Fibroblast of lung (primary cell): ENCODE measurements around the gene CAMTA1. TPM values are rescaled to one million over a fixed set of nuclear protein-coding genes. Genes with fewer than 3 reads are reported as not detected.
"Not testable (repeated sequence)": the region's sequence is repeated elsewhere in the genome, so short reads cannot be mapped to it uniquely, and the experiment has no call there.

ENCODE experiments used
- DNase-seq, 2 donors: peaks; one replicate each; pipeline versions ENCODE4 v3.0.0 to v3.0.0-alpha.2; 2010; ENCODE audit warnings: low read depth in 2 of 2
- H2AFZ ChIP-seq: 2 replicates; pipeline ENCODE4 v1.5.1; 2012; ENCODE audit warnings: low read length, control low read depth, inconsistent platforms
- H3K27ac ChIP-seq: 2 replicates; pipeline ENCODE4 v1.5.1; 2011; ENCODE audit warnings: low read length, control low read depth; ENCODE audit not compliant: insufficient read depth
- H3K27me3 ChIP-seq: 2 replicates; pipeline ENCODE4 v1.5.1; 2011; ENCODE audit warnings: mild to moderate bottlenecking, low read length; ENCODE audit not compliant: control insufficient read depth, insufficient read depth
- H3K36me3 ChIP-seq: 2 replicates; pipeline ENCODE4 v1.5.1; 2011; ENCODE audit warnings: low read length; ENCODE audit not compliant: control insufficient read depth, insufficient read depth
- H3K4me1 ChIP-seq: 2 replicates; pipeline ENCODE4 v1.5.1; 2011; ENCODE audit warnings: low read length; ENCODE audit not compliant: control insufficient read depth, insufficient read depth; ENCODE audit errors: extremely low read depth
- H3K4me2 ChIP-seq: 2 replicates; pipeline ENCODE4 v1.5.1; 2011; ENCODE audit warnings: low read length, control low read depth; ENCODE audit not compliant: insufficient read depth; ENCODE audit errors: extremely low read depth
- H3K4me3 ChIP-seq, 4 experiments: fragments of 200-600 bp in 1 of 4; sonication (generic) in 1 of 4; replicated peaks in 1 of 4; 2 replicates each; pipeline ENCODE4 v1.5.1; 2011 to 2016; ENCODE audit warnings: low read length in 4 of 4, low read depth in 3 of 4, mild to moderate bottlenecking in 3 of 4, control low read depth in 2 of 4, inconsistent platforms in 1 of 4, mixed read lengths in 1 of 4; ENCODE audit not compliant: insufficient read depth in 1 of 4; ENCODE audit errors: control extremely low read depth in 1 of 4
- H3K79me2 ChIP-seq: 2 replicates; pipeline ENCODE4 v1.5.1; 2012; ENCODE audit warnings: mild to moderate bottlenecking, low read length, inconsistent platforms; ENCODE audit not compliant: control insufficient read depth, insufficient read depth
- H3K9ac ChIP-seq: 2 replicates; pipeline ENCODE4 v1.5.1; 2011; ENCODE audit warnings: mild to moderate bottlenecking, low read length, control low read depth; ENCODE audit not compliant: insufficient read depth
- H3K9me3 ChIP-seq: 2 replicates; pipeline ENCODE4 v1.5.1; 2012; ENCODE audit warnings: low read depth, low read length; ENCODE audit not compliant: control insufficient read depth, insufficient read depth
- H4K20me1 ChIP-seq: 2 replicates; pipeline ENCODE4 v1.5.1; 2011; ENCODE audit warnings: low read length; ENCODE audit not compliant: control insufficient read depth, insufficient read depth; ENCODE audit errors: extremely low read depth
- CTCF ChIP-seq, 2 donors: IDR thresholded peaks in 1 of 2; conservative IDR thresholded peaks in 1 of 2; 1 replicate in 1 of 2; 2 replicates in 1 of 2; pipeline ENCODE4 v1.5.1; 2011 to 2012; ENCODE audit warnings: low read length in 2 of 2, control low read depth in 1 of 2, inconsistent platforms in 1 of 2, low read depth in 1 of 2, mild to moderate bottlenecking in 1 of 2
- EZH2 ChIP-seq: IDR thresholded peaks from 2 replicates; pipeline ENCODE4 v1.5.1; 2012; ENCODE audit warnings: low read length, control low read depth, mild to moderate bottlenecking; ENCODE audit errors: missing control alignments
- polyA plus RNA-seq, 2 donors: library from polyadenylated mRNA; depleted of rRNA in 1 of 2; stranded (reverse) in 1 of 2; unstranded in 1 of 2; fragments of >200 nt; gene quantifications; 2 replicates each; pipeline ENCODE4 v1.2.1, GENCODE V29; 2011 to 2012; ENCODE audit warnings: missing spikeins in 1 of 2
- total RNA-seq: library from RNA; depleted of rRNA; stranded (reverse); fragments of >200 nt; gene quantifications from 2 replicates; pipeline ENCODE4 v1.2.1, GENCODE V29; 2014

Gene CAMTA1
- total and polyA plus RNA-seq, 2 donors (not counting 1 experiment from before 2014, with no cell fraction given), result 47.6 to 86.0 TPM

- no peak for TF ChIP-seq EZH2
- TF ChIP-seq CTCF (conservative IDR thresholded peaks at IDR 0.05 in 1 of 2, IDR thresholded peaks at IDR 0.05 in 1 of 2; ENCODE audit: low read depth in 1 of 2, low read length in 2 of 2), result no peak
- no peaks in the 10 kb centered on the region for H3K9me3 ChIP-seq
- H2AFZ ChIP-seq, result no peak overlapping the region
- H3K79me2 ChIP-seq, result no peaks in the 10 kb centered on the region
- H3K9ac ChIP-seq, result no peak overlapping the region
- no peak overlapping the region for H3K4me3 ChIP-seq
- H4K20me1 ChIP-seq, result no peaks in the 10 kb centered on the region
- H3K4me2 ChIP-seq, result no peak overlapping the region
- H3K36me3 ChIP-seq, result no peaks in the 10 kb centered on the region
- DNase-seq, result no peak
- H3K27me3 ChIP-seq, result no peaks in the 10 kb centered on the region
- no peak overlapping the region for H3K27ac ChIP-seq
- no peaks in the 10 kb centered on the region for H3K4me1 ChIP-seq
Observed at GRCh38 chr1:7692005-7692404, 906.8 kb downstream of the CAMTA1 start.

- not testable (repeated sequence) for H3K4me2 ChIP-seq, H3K79me2 ChIP-seq, H3K27me3 ChIP-seq, H2AFZ ChIP-seq, H3K36me3 ChIP-seq, H3K4me1 ChIP-seq, H4K20me1 ChIP-seq, H3K27ac ChIP-seq, H3K9me3 ChIP-seq, DNase-seq, H3K4me3 ChIP-seq, H3K9ac ChIP-seq
Observed at GRCh38 chr1:7693037-7693436, 907.8 kb downstream of the CAMTA1 start.

GRCh38 chr1:7693662-7694061, 908.4 kb downstream of the CAMTA1 start:
- Histone ChIP-seq H3K9ac (no peak overlapping the region), H3K4me1 (no peaks in the 10 kb centered on the region), H3K27ac (no peak overlapping the region), H3K79me2 (no peaks in the 10 kb centered on the region), H3K27me3 (no peaks in the 10 kb centered on the region), H3K4me3 (no peak overlapping the region), H2AFZ (no peak overlapping the region), H3K36me3 (no peaks in the 10 kb centered on the region), H4K20me1 (no peaks in the 10 kb centered on the region), H3K9me3 (no peaks in the 10 kb centered on the region), H3K4me2 (no peak overlapping the region)
- DNase-seq, result no peak
- TF ChIP-seq CTCF (conservative IDR thresholded peaks at IDR 0.05 in 1 of 2, IDR thresholded peaks at IDR 0.05 in 1 of 2; ENCODE audit: low read depth in 1 of 2, low read length in 2 of 2), result no peak
- TF ChIP-seq EZH2, result no peak
